Endodermal cell (in vitro differentiated cells): ENCODE data around the gene PTPRN2. TPM values are rescaled to one million over a fixed set of nuclear protein-coding genes. Genes with fewer than 3 reads are reported as not detected.

Experiments
- DNase-seq: peaks from one replicate; pipeline ENCODE4 v3.0.0-alpha.2; 2017
- H3K27ac ChIP-seq: 2 replicates; pipeline ENCODE4 v1.5.1; 2013; ENCODE audit warnings: mild to moderate bottlenecking, low read depth, low read length, moderate library complexity
- H3K27me3 ChIP-seq: 2 replicates; pipeline ENCODE4 v1.6.1; 2013; ENCODE audit warnings: mild to moderate bottlenecking, low read length, moderate library complexity; ENCODE audit not compliant: insufficient read depth, control insufficient read depth, poor library complexity, severe bottlenecking
- H3K36me3 ChIP-seq: 2 replicates; pipeline ENCODE4 v1.7.0; 2013; ENCODE audit warnings: mild to moderate bottlenecking, low read length, moderate library complexity; ENCODE audit not compliant: control insufficient read depth, insufficient read depth
- H3K4me1 ChIP-seq: one replicate; pipeline ENCODE4 v1.7.0; 2013; ENCODE audit warnings: low read length; ENCODE audit not compliant: control insufficient read depth, insufficient read depth
- H3K4me3 ChIP-seq: 2 replicates; pipeline ENCODE4 v1.5.1; 2013; ENCODE audit warnings: mild to moderate bottlenecking, low read length, moderate library complexity
- H3K9ac ChIP-seq: 2 replicates; pipeline ENCODE4 v1.6.1; 2013; ENCODE audit warnings: mild to moderate bottlenecking, low read length, moderate library complexity; ENCODE audit not compliant: poor library complexity, severe bottlenecking; ENCODE audit errors: extremely low read depth
- H3K9me3 ChIP-seq: 2 replicates; pipeline ENCODE4 v1.6.1; 2013; ENCODE audit warnings: mild to moderate bottlenecking, low read length, moderate library complexity; ENCODE audit not compliant: control insufficient read depth
- H3K27ac Mint-ChIP-seq: 2 replicates; pipeline ENCODE4 v1.8.0; 2020; ENCODE audit warnings: mixed read lengths
- H3K27me3 Mint-ChIP-seq: 2 replicates; pipeline ENCODE4 v1.8.0; 2021; ENCODE audit warnings: mild to moderate bottlenecking, mixed read lengths; ENCODE audit not compliant: insufficient read depth
- H3K36me3 Mint-ChIP-seq: 2 replicates; pipeline ENCODE4 v1.8.0; 2020; ENCODE audit warnings: low read depth, mixed read lengths
- H3K4me1 Mint-ChIP-seq: 2 replicates; pipeline ENCODE4 v1.8.0; 2020; ENCODE audit warnings: mixed read lengths
- H3K4me3 Mint-ChIP-seq: 2 replicates; pipeline ENCODE4 v1.8.0; 2020; ENCODE audit warnings: mild to moderate bottlenecking, moderate library complexity, mixed read lengths
- H3K9me3 Mint-ChIP-seq: 2 replicates; pipeline ENCODE4 v1.8.0; 2020; ENCODE audit warnings: mild to moderate bottlenecking, mixed read lengths
- CTCF ChIP-seq: fragments of 200-600 bp; sonication (generic); conservative IDR thresholded peaks from 2 replicates; pipeline ENCODE4 v1.5.0; 2021; ENCODE audit warnings: antibody characterized with exemption, mild to moderate bottlenecking
- WGBS, 2 experiments: methylation state at CpG; one replicate each; pipeline versions ENCODE4 v1.1.5 to v1.1.7; 2013; ENCODE audit warnings: missing lambda C conversion rate in 2 of 2, mixed read lengths in 1 of 2; ENCODE audit not compliant: insufficient coverage in 1 of 2, insufficient read length in 1 of 2; 5-methylcytosine and 5-hydroxymethylcytosine counted together
- total RNA-seq, 2 donors: library from RNA; stranded (reverse); fragmentation: NEBNext Ultra II Directional in 1 of 2; extraction: Animal tissue kit (Norgen Biotek cat#: 25700) in 1 of 2; gene quantifications; 2 replicates in 1 of 2; 3 replicates in 1 of 2; pipeline ENCODE4 v1.2.1, GENCODE V29; 2021

The PTPRN2 gene
- total RNA-seq, 2 donors from 2014 or later, result 0.69 to 1.2 TPM

DNA sequence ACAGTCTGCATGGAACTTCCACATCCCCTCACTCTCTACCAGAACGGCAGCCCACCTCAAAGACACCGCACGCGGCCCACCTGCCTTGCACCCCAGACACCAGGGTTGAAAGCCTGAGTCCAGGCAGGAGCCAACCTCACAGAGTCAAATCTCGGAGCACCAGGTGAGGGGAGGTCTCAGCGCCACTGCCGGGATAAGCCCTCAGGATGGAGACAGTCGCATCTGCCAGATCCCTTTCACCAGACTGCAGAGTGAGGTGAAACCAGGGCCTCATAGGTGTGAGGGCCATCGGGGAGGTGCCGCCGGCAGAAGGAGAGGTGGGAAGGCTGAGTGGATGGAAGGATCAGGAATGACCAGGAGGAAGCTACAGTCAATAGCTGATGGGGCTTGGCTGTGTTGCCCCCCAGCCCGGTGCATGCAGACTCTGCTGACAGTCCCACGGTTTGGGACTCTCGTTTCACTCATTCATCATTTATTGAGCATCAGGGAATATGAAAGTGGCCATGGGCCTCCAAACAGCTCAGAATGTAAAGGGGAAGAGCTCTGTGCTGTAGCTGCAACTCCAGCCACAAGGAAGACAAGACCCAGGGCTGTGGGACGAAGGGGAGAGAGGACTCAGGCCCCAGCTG, 315.0 kb downstream of the PTPRN2 start:
- TF ChIP-seq CTCF, result no peak
- peaks cover 56% of the 10 kb centered on the region for H3K9me3 ChIP-seq
- Mint-ChIP-seq H3K4me1 (no peaks in the 10 kb centered on the region), H3K27ac (no peak overlapping the region), H3K9me3 (peaks cover 16% of the 10 kb centered on the region), H3K4me3 (no peak overlapping the region), H3K36me3 (no peaks in the 10 kb centered on the region), H3K27me3 (no peaks in the 10 kb centered on the region)
- no peak overlapping the region for H3K4me3 ChIP-seq
- WGBS, 2 experiments, result 88 to 90% methylated on average over 10 to 15 of the region's 15 CpGs
- H3K9ac ChIP-seq, result no peak overlapping the region
- no peaks in the 10 kb centered on the region for H3K4me1 ChIP-seq
- DNase-seq, result no peak
- no peaks in the 10 kb centered on the region for H3K36me3 ChIP-seq
- H3K27ac ChIP-seq, result no peak overlapping the region
- H3K27me3 ChIP-seq, result no peaks in the 10 kb centered on the region

GRCh38 chr7:158272091-158272490, 315.5 kb downstream of the PTPRN2 start:
- Mint-ChIP-seq H3K27ac (no peak overlapping the region), H3K36me3 (no peaks in the 10 kb centered on the region), H3K4me1 (no peaks in the 10 kb centered on the region), H3K4me3 (no peak overlapping the region), H3K27me3 (no peaks in the 10 kb centered on the region), H3K9me3 (peaks cover 16% of the 10 kb centered on the region)
- no peaks in the 10 kb centered on the region for H3K4me1 ChIP-seq
- H3K9me3 ChIP-seq, result peaks cover 56% of the 10 kb centered on the region
- no peak overlapping the region for H3K4me3 ChIP-seq
- no peak overlapping the region for H3K9ac ChIP-seq
- H3K36me3 ChIP-seq, result no peaks in the 10 kb centered on the region
- no peak for DNase-seq
- no peak overlapping the region for H3K27ac ChIP-seq
- no peaks in the 10 kb centered on the region for H3K27me3 ChIP-seq
- whole genome bisulfite sequencing, 2 experiments, result 74 to 83% methylated on average over 6 to 12 of the region's 12 CpGs
- no peak for TF ChIP-seq CTCF

DNA sequence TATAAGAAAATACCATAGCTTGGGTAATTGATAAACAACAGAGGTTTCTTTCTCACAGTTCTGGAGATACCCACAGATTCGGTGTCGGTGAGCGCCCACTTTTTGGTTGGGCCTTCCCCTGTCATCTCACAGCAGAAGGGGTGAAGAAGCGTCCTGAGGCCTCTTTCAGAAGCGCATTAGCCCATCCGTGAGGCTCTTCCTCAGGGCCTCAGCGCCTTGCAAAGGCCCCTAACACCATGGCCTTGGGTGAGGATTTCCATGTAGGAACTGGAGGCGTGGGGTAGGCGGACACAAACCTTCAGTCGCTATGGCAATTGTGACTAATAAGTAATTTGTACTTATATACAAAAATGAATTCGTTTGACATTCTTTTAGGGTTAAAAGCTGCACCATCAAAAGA, 316.0 kb downstream of the PTPRN2 start:
- H3K36me3 Mint-ChIP-seq, result no peaks in the 10 kb centered on the region
- H3K4me3 Mint-ChIP-seq, result no peak overlapping the region
- H3K36me3 ChIP-seq, result no peaks in the 10 kb centered on the region
- no peaks in the 10 kb centered on the region for H3K27me3 ChIP-seq
- no peak overlapping the region for H3K27ac Mint-ChIP-seq
- no peaks in the 10 kb centered on the region for H3K27me3 Mint-ChIP-seq
- DNase-seq, result no peak
- no peaks in the 10 kb centered on the region for H3K4me1 ChIP-seq
- no peak overlapping the region for H3K4me3 ChIP-seq
- no peaks in the 10 kb centered on the region for H3K4me1 Mint-ChIP-seq
- H3K9me3 Mint-ChIP-seq, result peaks cover 16% of the 10 kb centered on the region
- H3K9ac ChIP-seq, result no peak overlapping the region
- H3K27ac ChIP-seq, result no peak overlapping the region
- no peak for TF ChIP-seq CTCF
- 80 to 100% methylated on average over 3 to 11 of the region's 11 CpGs for WGBS, 2 experiments
- H3K9me3 ChIP-seq, result peaks cover 56% of the 10 kb centered on the region
